SK-N-SH (cell line): Measurements from ENCODE around the gene AFMID. TPM values are rescaled to one million over a fixed set of nuclear protein-coding genes. Genes with fewer than 3 reads are reported as not detected.

Experiments used
- CTCF ChIA-PET: fragments of 300-600, 350-600 bp; formaldehyde crosslinking; extraction: SDS; loops from one replicate; lab custom pipeline; 2021; lab: Yijun Ruan, JAX
- POLR2A ChIA-PET: fragments of 350-600 bp; sonication (Branson Sonifier 250); formaldehyde crosslinking; extraction: SDS; loops from one replicate; lab custom pipeline; 2020; ENCODE audit warnings: antibody characterized with exemption, inconsistent platforms; lab: Yijun Ruan, JAX
- DNase-seq: peaks from one replicate; pipeline ENCODE4 v3.0.0; 2012
- H2AFZ ChIP-seq: fragments of 200-600 bp; sonication (generic); 2 replicates; pipeline ENCODE4 v1.8.1; 2016; ENCODE audit warnings: antibody characterized with exemption, mild to moderate bottlenecking, low read depth
- H3F3A ChIP-seq: fragments of 200-600 bp; sonication (generic); replicated peaks from 2 replicates; pipeline ENCODE3; 2016; ENCODE audit warnings: antibody characterized with exemption, mild to moderate bottlenecking; ENCODE audit not compliant: insufficient read depth
- H3K27ac ChIP-seq, 2 experiments: fragments of 200-500 bp in 1 of 2; fragments of 200-600 bp in 1 of 2; sonication (Bioruptor generic) in 1 of 2; sonication (generic), shearing (Covaris generic) in 1 of 2; 2 replicates each; pipeline versions ENCODE4 v1.5.1 to v1.6.1; 2014 to 2016; ENCODE audit warnings: low read depth in 2 of 2, inconsistent platforms in 1 of 2, low read length in 1 of 2, mild to moderate bottlenecking in 1 of 2, mixed read lengths in 1 of 2
- H3K27me3 ChIP-seq: fragments of 200-600 bp; sonication (generic), shearing (Covaris generic); 2 replicates; pipeline ENCODE4 v1.6.1; 2016; ENCODE audit warnings: mixed run types; ENCODE audit not compliant: insufficient read depth
- H3K36me3 ChIP-seq, 2 experiments: fragments of 200-500 bp in 1 of 2; fragments of 200-600 bp in 1 of 2; sonication (Bioruptor generic) in 1 of 2; sonication (generic) in 1 of 2; replicated peaks in 1 of 2; 2 replicates each; pipeline versions ENCODE3 to v1.5.1; 2014 to 2016; ENCODE audit warnings: low read length in 1 of 2, mild to moderate bottlenecking in 1 of 2; ENCODE audit not compliant: insufficient read depth in 2 of 2, control insufficient read depth in 1 of 2
- H3K4me1 ChIP-seq, 2 experiments: fragments of 200-500 bp in 1 of 2; fragments of 200-600 bp in 1 of 2; sonication (Bioruptor generic) in 1 of 2; sonication (generic), shearing (Covaris generic) in 1 of 2; 2 replicates each; pipeline versions ENCODE4 v1.5.1 to v1.6.1; 2014 to 2016; ENCODE audit warnings: low read depth in 1 of 2, low read length in 1 of 2, mixed run types in 1 of 2; ENCODE audit not compliant: insufficient read depth in 2 of 2, control insufficient read depth in 1 of 2
- H3K4me2 ChIP-seq: fragments of 200-600 bp; sonication (generic), shearing (Covaris generic); 2 replicates; pipeline ENCODE4 v1.6.1; 2017; ENCODE audit warnings: mixed run types
- H3K4me3 ChIP-seq, 2 experiments: fragments of 200-500 bp in 1 of 2; fragments of 200-600 bp in 1 of 2; sonication (Bioruptor generic) in 1 of 2; sonication (generic), shearing (Covaris generic) in 1 of 2; 2 replicates each; pipeline versions ENCODE4 v1.5.1 to v1.8.1; 2014 to 2016; ENCODE audit warnings: low read depth in 2 of 2, inconsistent platforms in 1 of 2, low read length in 1 of 2, mild to moderate bottlenecking in 1 of 2, mixed read lengths in 1 of 2, moderate library complexity in 1 of 2
- H3K79me2 ChIP-seq: fragments of 200-600 bp; sonication (generic); 2 replicates; pipeline ENCODE4 v1.8.1; 2017; ENCODE audit warnings: mild to moderate bottlenecking; ENCODE audit not compliant: insufficient read depth
- H3K9ac ChIP-seq: fragments of 200-600 bp; sonication (generic); 2 replicates; pipeline ENCODE4 v1.6.1; 2017; ENCODE audit warnings: mixed run types
- H3K9me2 ChIP-seq: fragments of 200-600 bp; sonication (generic); 2 replicates; pipeline ENCODE4 v1.6.1; 2017; ENCODE audit warnings: mixed run types
- H3K9me3 ChIP-seq: fragments of 200-600 bp; sonication (generic); 2 replicates; pipeline ENCODE4 v1.6.1; 2017; ENCODE audit warnings: mixed run types, mild to moderate bottlenecking, moderate library complexity
- H4K20me1 ChIP-seq: fragments of 200-600 bp; sonication (generic); 2 replicates; pipeline ENCODE4 v1.6.1; 2017; ENCODE audit warnings: mild to moderate bottlenecking, mixed run types; ENCODE audit not compliant: insufficient read depth
- CHD2 ChIP-seq: fragments of 150-350 bp; IDR thresholded peaks from 2 replicates; pipeline ENCODE4 v1.6.1; 2018; ENCODE audit warnings: low read length; ENCODE audit not compliant: partially characterized antibody
- ELF1 ChIP-seq: IDR thresholded peaks from 2 replicates; pipeline ENCODE4 v1.4.0; 2012
- FOXM1 ChIP-seq: IDR thresholded peaks from 2 replicates; pipeline ENCODE4 v1.4.0; 2012; ENCODE audit warnings: low read depth, mild to moderate bottlenecking
- GATA2 ChIP-seq: sonication (generic); formaldehyde crosslinking; IDR thresholded peaks from 2 replicates; pipeline ENCODE4 v1.5.0; 2020; ENCODE audit warnings: mild to moderate bottlenecking, missing genetic modification reagents
- MEF2A ChIP-seq: IDR thresholded peaks from 2 replicates; pipeline ENCODE4 v1.4.0; 2012; ENCODE audit warnings: low read depth, borderline replicate concordance
- MXI1 ChIP-seq: IDR thresholded peaks from 2 replicates; pipeline ENCODE4 v1.6.1; 2012; ENCODE audit warnings: mild to moderate bottlenecking, low read depth, low read length, improper control_type of control experiment
- NFIC ChIP-seq: IDR thresholded peaks from 2 replicates; pipeline ENCODE4 v1.4.0; 2012; ENCODE audit warnings: borderline replicate concordance
- POLR2AphosphoS5 ChIP-seq: IDR thresholded peaks from 2 replicates; pipeline ENCODE4 v1.6.1; 2012; ENCODE audit warnings: low read depth, low read length
- RAD21 ChIP-seq: IDR thresholded peaks from 2 replicates; pipeline ENCODE4 v1.6.1; 2012; ENCODE audit warnings: mild to moderate bottlenecking, low read length
- RCOR1 ChIP-seq: fragments of 150-350 bp; IDR thresholded peaks from 2 replicates; pipeline ENCODE4 v1.6.1; 2017; ENCODE audit warnings: antibody characterized with exemption, low read length
- RFX5 ChIP-seq: IDR thresholded peaks from 2 replicates; pipeline ENCODE4 v1.6.1; 2012; ENCODE audit warnings: mild to moderate bottlenecking, improper control_type of control experiment, low read length
- RXRA ChIP-seq: IDR thresholded peaks from 2 replicates; pipeline ENCODE4 v1.4.0; 2012; ENCODE audit warnings: low read depth, mild to moderate bottlenecking, borderline replicate concordance
- TAF1 ChIP-seq: IDR thresholded peaks from 2 replicates; pipeline ENCODE4 v1.6.1; 2012; ENCODE audit warnings: low read depth, mild to moderate bottlenecking, low read length, moderate library complexity, borderline replicate concordance
- TCF12 ChIP-seq: IDR thresholded peaks from 2 replicates; pipeline ENCODE4 v1.4.0; 2012
- TEAD4 ChIP-seq: IDR thresholded peaks from 2 replicates; pipeline ENCODE4 v1.4.0; 2012; ENCODE audit warnings: mild to moderate bottlenecking, borderline replicate concordance; ENCODE audit not compliant: insufficient read depth
- YY1 ChIP-seq: IDR thresholded peaks from 2 replicates; pipeline ENCODE4 v1.4.0; 2012; ENCODE audit warnings: low read depth, mild to moderate bottlenecking
- WGBS: methylation state at CpG from one replicate; pipeline ENCODE4 v1.1.6; 2017; ENCODE audit warnings: low lambda C conversion rate; 5-methylcytosine and 5-hydroxymethylcytosine counted together
- polyA plus RNA-seq, 3 experiments: library from polyadenylated mRNA; depleted of rRNA; stranded (reverse); fragments of >200 nt; gene quantifications; 2 replicates each; pipeline ENCODE4 v1.2.3, GENCODE V29; 2012
- TF ChIP-seq, protein P1 (sequence below): fragments of 200-600 bp; sonication (generic); IDR thresholded peaks from 2 replicates; pipeline ENCODE4 v1.6.1; 2017; ENCODE audit warnings: antibody characterized with exemption, mild to moderate bottlenecking, moderate library complexity
- TF ChIP-seq, protein P2 (sequence below): IDR thresholded peaks from 2 replicates; pipeline ENCODE4 v1.6.1; 2012; ENCODE audit warnings: mild to moderate bottlenecking, low read depth, low read length, moderate library complexity
- TF ChIP-seq, protein P3 (sequence below): IDR thresholded peaks from 2 replicates; pipeline ENCODE4 v1.4.0; 2012; ENCODE audit warnings: low read depth, borderline replicate concordance
- TF ChIP-seq, protein P4 (sequence below): fragments of 150-350 bp; IDR thresholded peaks from 2 replicates; pipeline ENCODE4 v1.6.1; 2016; ENCODE audit warnings: mild to moderate bottlenecking, low read depth, low read length

The AFMID gene
- polyA plus RNA-seq, 1 of the 3 experiments (the other 2 are of a cell fraction): 44.4 TPM

DNA sequence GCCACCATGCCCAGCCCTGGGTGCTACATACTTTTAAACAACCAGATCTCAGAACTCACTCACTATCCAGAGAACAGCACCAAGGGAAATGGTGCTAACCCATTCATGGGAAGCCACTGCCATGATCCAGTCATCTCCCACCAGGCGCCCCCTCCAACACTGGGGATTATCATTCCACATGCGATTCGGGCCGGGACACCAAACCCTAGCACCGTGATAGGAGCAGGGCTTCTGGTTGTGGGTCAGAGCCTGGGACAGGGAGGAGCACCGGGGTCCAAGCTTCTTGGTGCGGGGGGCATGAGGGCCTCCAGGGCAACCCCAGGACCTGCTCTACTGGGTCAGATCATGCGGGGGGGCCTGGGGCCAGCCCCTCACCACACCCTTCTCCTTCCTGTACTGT, 48.7 kb downstream of the AFMID start:
- CTCF ChIA-PET: interaction anchor here (0.9 to 6.4 kb wide), 4 partner anchors 10 to 186 kb away, joined by 4 to 95 read pairs (median 10); no protein-coding TSS in a partner anchor
- peaks cover 0 to 36% of the 10 kb centered on the region in 2 experiments; a peak in 1 of 4 replicates for H3K4me1 ChIP-seq
- no peaks in the 10 kb centered on the region for H4K20me1 ChIP-seq
- H3F3A ChIP-seq: no peaks in the 10 kb centered on the region
- WGBS: 76% methylated on average over 7 of the region's 8 CpGs
- H3K9ac ChIP-seq: no peak overlapping the region
- no peak overlapping the region for H3K4me2 ChIP-seq
- no peak overlapping the region for H3K4me3 ChIP-seq
- H3K79me2 ChIP-seq: no peaks in the 10 kb centered on the region
- peaks cover 18% of the 10 kb centered on the region for H3K27me3 ChIP-seq
- POLR2A ChIA-PET: interaction anchor here (2.1 kb wide), 1 partner anchor 10 kb away, joined by 16 read pairs; no protein-coding TSS in a partner anchor
- H3K36me3 ChIP-seq: no peaks in the 10 kb centered on the region
- no peak for TF ChIP-seq FOXM1
- TF ChIP-seq CHD2: no peak
- no peak for TF ChIP-seq MXI1
- H3K9me2 ChIP-seq: no peaks in the 10 kb centered on the region
- DNase-seq: no peak
- H3K9me3 ChIP-seq: no peaks in the 10 kb centered on the region
- no peak overlapping the region for H2AFZ ChIP-seq
- no peak overlapping the region; a peak in 1 of 4 replicates for H3K27ac ChIP-seq

DNA sequence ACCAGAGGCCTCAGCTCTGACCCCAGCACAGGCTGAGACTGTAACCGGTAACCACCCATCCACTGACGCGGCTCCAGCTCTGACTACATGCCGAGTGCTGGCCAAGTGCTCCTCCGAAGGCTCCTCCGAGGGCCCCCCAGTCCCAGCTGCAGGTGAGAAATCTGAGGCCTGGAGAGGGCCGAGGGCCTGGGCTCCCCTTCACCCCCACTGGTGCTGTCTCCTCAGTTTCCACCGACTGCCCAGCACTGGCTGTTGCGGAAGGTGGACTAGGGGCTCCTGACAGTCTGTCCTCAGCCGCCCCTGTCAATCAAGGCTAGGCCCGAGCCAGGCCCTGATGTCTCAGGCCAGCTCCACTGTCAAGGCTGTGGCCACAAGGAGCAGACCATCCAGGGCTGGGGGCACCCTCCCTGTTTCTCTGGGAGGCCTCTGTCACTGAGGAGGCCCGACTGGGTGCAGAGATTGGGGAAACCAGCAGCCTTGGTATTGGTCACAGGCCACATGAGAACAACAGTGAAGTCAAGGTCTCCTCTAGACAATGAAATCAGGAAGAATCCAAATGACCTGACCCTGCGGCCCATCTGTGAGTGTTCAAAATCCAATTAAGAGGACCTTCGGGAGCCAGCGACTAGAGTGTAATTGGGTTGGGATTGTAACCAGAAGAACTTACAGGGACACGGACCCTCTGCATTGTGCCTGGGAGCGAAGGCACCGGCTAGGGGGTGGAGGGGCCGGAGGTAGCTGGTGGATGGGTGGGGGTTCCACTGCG, 49.4 kb downstream of the AFMID start:
- DNase-seq: no peak
- ChIA-PET POLR2A (interaction anchor here (1.3 to 2.1 kb wide), 2 partner anchors 11 to 17 kb away, joined by 3 to 16 read pairs; no protein-coding TSS in a partner anchor), CTCF (interaction anchor here (0.8 to 6.4 kb wide), 7 partner anchors 10 to 186 kb away, joined by 3 to 95 read pairs (median 7); no protein-coding TSS in a partner anchor)
- Histone ChIP-seq H3K4me3 (no peak overlapping the region), H3K9me2 (no peaks in the 10 kb centered on the region), H3K79me2 (no peaks in the 10 kb centered on the region), H3F3A (no peaks in the 10 kb centered on the region), H3K4me1 (peaks cover 0 to 33% of the 10 kb centered on the region in 2 experiments; a peak in 1 of 4 replicates), H3K9me3 (no peaks in the 10 kb centered on the region), H2AFZ (no peak overlapping the region), H4K20me1 (no peaks in the 10 kb centered on the region), H3K36me3 (no peaks in the 10 kb centered on the region), H3K27me3 (peaks cover 11% of the 10 kb centered on the region), H3K4me2 (no peak overlapping the region), H3K27ac (peak overlapping the region in 1 of 2 experiments; percentile 80; a peak in 1 of 4 replicates), H3K9ac (no peak overlapping the region)
- WGBS: 79% methylated on average over 18 of the region's 20 CpGs
- TF ChIP-seq CHD2: no peak
- TF ChIP-seq, protein P1, sequence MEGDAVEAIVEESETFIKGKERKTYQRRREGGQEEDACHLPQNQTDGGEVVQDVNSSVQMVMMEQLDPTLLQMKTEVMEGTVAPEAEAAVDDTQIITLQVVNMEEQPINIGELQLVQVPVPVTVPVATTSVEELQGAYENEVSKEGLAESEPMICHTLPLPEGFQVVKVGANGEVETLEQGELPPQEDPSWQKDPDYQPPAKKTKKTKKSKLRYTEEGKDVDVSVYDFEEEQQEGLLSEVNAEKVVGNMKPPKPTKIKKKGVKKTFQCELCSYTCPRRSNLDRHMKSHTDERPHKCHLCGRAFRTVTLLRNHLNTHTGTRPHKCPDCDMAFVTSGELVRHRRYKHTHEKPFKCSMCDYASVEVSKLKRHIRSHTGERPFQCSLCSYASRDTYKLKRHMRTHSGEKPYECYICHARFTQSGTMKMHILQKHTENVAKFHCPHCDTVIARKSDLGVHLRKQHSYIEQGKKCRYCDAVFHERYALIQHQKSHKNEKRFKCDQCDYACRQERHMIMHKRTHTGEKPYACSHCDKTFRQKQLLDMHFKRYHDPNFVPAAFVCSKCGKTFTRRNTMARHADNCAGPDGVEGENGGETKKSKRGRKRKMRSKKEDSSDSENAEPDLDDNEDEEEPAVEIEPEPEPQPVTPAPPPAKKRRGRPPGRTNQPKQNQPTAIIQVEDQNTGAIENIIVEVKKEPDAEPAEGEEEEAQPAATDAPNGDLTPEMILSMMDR: no peak
- TF ChIP-seq POLR2AphosphoS5: no peak
- no peak for TF ChIP-seq YY1
- no peak for TF ChIP-seq RCOR1
- no peak for TF ChIP-seq TCF12
- TF ChIP-seq, protein P2, sequence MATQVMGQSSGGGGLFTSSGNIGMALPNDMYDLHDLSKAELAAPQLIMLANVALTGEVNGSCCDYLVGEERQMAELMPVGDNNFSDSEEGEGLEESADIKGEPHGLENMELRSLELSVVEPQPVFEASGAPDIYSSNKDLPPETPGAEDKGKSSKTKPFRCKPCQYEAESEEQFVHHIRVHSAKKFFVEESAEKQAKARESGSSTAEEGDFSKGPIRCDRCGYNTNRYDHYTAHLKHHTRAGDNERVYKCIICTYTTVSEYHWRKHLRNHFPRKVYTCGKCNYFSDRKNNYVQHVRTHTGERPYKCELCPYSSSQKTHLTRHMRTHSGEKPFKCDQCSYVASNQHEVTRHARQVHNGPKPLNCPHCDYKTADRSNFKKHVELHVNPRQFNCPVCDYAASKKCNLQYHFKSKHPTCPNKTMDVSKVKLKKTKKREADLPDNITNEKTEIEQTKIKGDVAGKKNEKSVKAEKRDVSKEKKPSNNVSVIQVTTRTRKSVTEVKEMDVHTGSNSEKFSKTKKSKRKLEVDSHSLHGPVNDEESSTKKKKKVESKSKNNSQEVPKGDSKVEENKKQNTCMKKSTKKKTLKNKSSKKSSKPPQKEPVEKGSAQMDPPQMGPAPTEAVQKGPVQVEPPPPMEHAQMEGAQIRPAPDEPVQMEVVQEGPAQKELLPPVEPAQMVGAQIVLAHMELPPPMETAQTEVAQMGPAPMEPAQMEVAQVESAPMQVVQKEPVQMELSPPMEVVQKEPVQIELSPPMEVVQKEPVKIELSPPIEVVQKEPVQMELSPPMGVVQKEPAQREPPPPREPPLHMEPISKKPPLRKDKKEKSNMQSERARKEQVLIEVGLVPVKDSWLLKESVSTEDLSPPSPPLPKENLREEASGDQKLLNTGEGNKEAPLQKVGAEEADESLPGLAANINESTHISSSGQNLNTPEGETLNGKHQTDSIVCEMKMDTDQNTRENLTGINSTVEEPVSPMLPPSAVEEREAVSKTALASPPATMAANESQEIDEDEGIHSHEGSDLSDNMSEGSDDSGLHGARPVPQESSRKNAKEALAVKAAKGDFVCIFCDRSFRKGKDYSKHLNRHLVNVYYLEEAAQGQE: no peak
- no peak for TF ChIP-seq NFIC
- no peak for TF ChIP-seq TEAD4
- TF ChIP-seq RXRA: no peak
- TF ChIP-seq MEF2A: no peak
- TF ChIP-seq, protein P3, sequence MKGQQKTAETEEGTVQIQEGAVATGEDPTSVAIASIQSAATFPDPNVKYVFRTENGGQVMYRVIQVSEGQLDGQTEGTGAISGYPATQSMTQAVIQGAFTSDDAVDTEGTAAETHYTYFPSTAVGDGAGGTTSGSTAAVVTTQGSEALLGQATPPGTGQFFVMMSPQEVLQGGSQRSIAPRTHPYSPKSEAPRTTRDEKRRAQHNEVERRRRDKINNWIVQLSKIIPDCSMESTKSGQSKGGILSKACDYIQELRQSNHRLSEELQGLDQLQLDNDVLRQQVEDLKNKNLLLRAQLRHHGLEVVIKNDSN: no peak
- no peak for TF ChIP-seq RFX5
- TF ChIP-seq FOXM1: no peak
- no peak for TF ChIP-seq ELF1
- no peak for TF ChIP-seq TAF1
- TF ChIP-seq, protein P4, sequence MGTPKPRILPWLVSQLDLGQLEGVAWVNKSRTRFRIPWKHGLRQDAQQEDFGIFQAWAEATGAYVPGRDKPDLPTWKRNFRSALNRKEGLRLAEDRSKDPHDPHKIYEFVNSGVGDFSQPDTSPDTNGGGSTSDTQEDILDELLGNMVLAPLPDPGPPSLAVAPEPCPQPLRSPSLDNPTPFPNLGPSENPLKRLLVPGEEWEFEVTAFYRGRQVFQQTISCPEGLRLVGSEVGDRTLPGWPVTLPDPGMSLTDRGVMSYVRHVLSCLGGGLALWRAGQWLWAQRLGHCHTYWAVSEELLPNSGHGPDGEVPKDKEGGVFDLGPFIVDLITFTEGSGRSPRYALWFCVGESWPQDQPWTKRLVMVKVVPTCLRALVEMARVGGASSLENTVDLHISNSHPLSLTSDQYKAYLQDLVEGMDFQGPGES: no peak
- TF ChIP-seq RAD21: no peak
- no peak for TF ChIP-seq GATA2 (CRISPR knock-in tag)
